ENCODE measurements around the gene PDHA1. TPM values are rescaled to one million over a fixed set of nuclear protein-coding genes. Genes with fewer than 3 reads are reported as not detected.

Gene PDHA1
- 100 to 1,000 TPM; 154 to 160 TPM for total RNA-seq

DNA sequence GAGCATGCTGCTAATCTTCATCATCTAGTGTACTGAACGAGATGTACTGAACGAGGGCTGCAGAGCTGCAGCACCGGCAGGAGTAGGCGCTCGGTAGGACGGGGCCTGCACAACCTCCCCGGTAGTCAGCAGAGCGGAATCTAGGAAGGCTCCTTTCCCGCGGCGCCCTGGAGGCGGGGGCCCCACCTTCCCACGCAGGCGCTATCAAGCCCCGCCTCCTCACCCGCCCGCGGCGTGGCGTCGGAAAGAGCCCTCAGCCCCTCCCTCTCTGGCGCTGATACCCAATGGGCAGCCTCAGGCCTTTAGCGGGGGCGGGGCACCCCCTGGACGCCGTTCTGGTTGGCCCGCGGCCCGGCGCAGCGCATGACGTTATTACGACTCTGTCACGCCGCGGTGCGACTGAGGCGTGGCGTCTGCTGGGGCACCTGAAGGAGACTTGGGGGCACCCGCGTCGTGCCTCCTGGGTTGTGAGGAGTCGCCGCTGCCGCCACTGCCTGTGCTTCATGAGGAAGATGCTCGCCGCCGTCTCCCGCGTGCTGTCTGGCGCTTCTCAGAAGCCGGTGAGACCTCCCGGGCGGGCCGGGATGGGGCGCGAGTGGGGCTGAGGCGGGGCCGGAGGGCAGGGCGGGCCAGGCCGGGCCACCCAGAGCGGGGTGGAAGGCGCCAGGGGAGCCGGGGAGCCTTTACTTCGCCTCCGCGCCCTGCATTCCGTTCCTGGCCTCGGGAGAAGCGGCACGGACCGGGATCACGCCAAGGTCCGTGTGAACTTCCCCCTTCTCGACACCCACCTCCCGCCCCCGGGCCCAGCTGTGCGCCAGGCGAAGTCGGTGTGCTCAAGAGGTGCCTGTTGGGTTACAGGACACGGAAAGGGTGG lies at the start of gene PDHA1:
Gene PDHA1, plus strand, starts transcription at position 393 of the 874 bp plus-strand sequence. Its CDS starts 111 bp downstream, at position 504.
- Mint-ChIP-seq H3K36me3 (ENCODE audit: low read depth) (no peaks in the 10 kb centered on the region), H3K27me3 (ENCODE audit: low read depth) (no peaks in the 10 kb centered on the region), H3K9me3 (ENCODE audit: insufficient read depth) (no peaks in the 10 kb centered on the region), H3K4me3 (peak within 1 kb of the TSS; percentile 81), H3K4me1 (ENCODE audit: low read depth) (peaks cover 10% of the 10 kb centered on the region), H3K27ac (peak within 1 kb of the TSS; percentile 88)
- peak; percentile 94 for DNase-seq
- ChIA-PET CTCF (no interaction called here), POLR2A (no interaction called here)
- peak; percentile 99 for ATAC-seq

DNA sequence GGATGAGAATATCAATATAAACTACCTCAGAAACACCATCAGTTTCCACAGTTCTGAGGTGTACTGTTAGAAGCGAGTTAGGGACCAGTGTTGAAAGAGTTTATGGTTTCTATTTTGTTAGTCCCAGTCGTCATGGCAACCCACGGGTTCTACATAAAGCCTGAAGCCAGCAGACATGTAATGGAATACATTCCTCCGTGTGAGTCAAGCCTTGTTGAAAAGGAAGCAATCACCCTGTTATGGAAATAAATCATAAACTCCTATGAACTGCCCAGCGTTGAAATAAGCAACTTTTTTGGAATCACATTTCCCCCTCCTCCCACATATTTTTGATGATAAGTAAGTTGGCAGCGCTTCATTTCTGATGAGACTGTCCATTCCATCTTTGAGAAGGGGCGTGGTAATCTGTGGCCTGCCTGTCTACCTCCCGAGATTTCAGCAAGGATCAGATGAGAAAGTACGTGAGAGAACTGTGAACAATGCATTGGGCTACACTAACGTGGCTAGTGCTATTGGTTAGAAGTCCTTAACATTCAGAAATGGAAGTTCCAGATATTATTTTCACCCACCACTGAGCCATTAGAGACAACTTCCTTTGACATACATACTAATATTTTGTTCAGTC lies 40.4 kb upstream of the PDHA1 start:
- ATAC-seq, result no peak

DNA sequence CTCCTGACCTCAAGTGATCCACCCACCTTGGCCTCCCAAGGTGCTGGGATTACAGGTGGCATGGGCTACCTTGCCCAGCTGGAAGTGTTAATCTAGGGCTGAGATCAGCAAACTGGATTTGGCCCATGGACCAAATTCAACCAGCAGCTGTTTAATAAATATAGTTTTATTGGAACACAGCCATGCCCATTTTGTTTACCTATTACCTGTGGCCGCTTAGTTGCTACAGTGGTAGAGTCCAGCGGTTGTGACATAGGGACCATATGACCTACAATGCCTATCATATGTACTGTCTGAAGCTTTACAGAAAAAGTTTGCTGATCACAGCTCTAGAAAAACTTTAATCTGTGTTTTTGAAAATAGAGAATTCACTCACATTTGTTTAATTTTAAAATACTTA lies 17.2 kb upstream of the PDHA1 start:
- POLR2A ChIA-PET, result no interaction called here
- H3K27ac Mint-ChIP-seq, result no peak overlapping the region

More for the DNA sequence above, 40.4 kb upstream of the PDHA1 start:
- POLR2A ChIA-PET, result no interaction called here
- H3K36me3 Mint-ChIP-seq (ENCODE audit: low read depth), result no peaks in the 10 kb centered on the region
- H3K4me3 Mint-ChIP-seq, result no peak overlapping the region
- CTCF ChIA-PET, result no interaction called here
- DNase-seq, result no peak
- no peak overlapping the region for H3K27ac Mint-ChIP-seq
- H3K27me3 Mint-ChIP-seq (ENCODE audit: low read depth), result peaks cover 1% of the 10 kb centered on the region
- H3K9me3 Mint-ChIP-seq (ENCODE audit: insufficient read depth), result no peaks in the 10 kb centered on the region
- H3K4me1 Mint-ChIP-seq (ENCODE audit: low read depth), result no peaks in the 10 kb centered on the region

DNA sequence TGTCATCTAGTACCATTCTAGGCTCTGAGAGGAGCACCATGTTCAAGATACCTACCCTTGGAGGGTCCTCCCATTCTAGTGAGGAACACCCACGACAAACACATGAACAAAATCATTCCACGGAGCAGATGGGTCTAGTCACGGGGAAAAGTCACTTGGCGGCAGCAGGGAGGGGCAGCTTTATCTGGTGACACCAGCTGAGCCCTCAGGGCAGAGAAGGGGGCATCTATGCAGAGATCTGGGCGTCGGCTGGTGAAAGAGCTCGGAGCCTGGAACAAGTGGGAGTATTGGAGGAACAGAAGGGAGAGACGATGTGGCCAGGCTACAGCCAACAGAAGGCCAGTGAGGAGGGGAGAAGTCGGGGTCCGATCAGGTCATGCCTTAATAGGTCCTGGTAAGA lies 11.9 kb upstream of the PDHA1 start:
- no peak overlapping the region for H3K4me3 Mint-ChIP-seq
- CTCF ChIA-PET, result interaction anchor here (1.6 kb wide), 1 partner anchor 347 kb away, joined by 5 read pairs; no protein-coding TSS in a partner anchor
- H3K36me3 Mint-ChIP-seq (ENCODE audit: low read depth), result no peaks in the 10 kb centered on the region
- peaks cover 1% of the 10 kb centered on the region for H3K4me1 Mint-ChIP-seq (ENCODE audit: low read depth)
- ATAC-seq (no peak), DNase-seq (no peak)
- H3K9me3 Mint-ChIP-seq (ENCODE audit: insufficient read depth), result no peaks in the 10 kb centered on the region
- H3K27me3 Mint-ChIP-seq (ENCODE audit: low read depth), result no peaks in the 10 kb centered on the region
- POLR2A ChIA-PET, result no interaction called here
- H3K27ac Mint-ChIP-seq, result no peak overlapping the region

More for the DNA sequence above, 17.2 kb upstream of the PDHA1 start:
- CTCF ChIA-PET, result no interaction called here
- Mint-ChIP-seq H3K36me3 (ENCODE audit: low read depth) (no peaks in the 10 kb centered on the region), H3K27me3 (ENCODE audit: low read depth) (no peaks in the 10 kb centered on the region), H3K4me1 (ENCODE audit: low read depth) (no peaks in the 10 kb centered on the region), H3K4me3 (no peak overlapping the region), H3K9me3 (ENCODE audit: insufficient read depth) (no peaks in the 10 kb centered on the region)
- no peak for DNase-seq
- no peak for ATAC-seq

DNA sequence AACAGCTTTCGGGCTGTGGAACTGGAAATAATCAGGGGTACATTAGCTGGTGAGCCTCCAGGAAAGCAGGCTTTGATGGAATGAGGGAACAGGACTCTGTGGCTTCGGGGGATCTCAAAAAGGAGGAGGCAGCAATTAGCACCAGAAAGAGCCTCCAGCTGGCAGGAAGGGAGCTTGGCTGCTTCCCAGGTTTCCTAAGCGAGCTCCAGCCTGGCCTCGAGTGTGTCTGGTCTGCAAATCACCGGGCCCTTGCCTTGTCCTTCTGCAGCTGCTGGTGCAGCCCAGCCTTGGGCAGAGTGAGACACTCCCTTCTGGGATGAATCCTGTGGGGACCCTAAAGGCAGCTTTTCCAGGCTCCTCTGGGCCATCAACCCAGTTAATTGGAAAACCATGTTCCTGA lies 10.7 kb upstream of the PDHA1 start:
- Mint-ChIP-seq H3K36me3 (ENCODE audit: low read depth) (no peaks in the 10 kb centered on the region), H3K4me1 (ENCODE audit: low read depth) (peaks cover 1% of the 10 kb centered on the region), H3K27me3 (ENCODE audit: low read depth) (no peaks in the 10 kb centered on the region), H3K9me3 (ENCODE audit: insufficient read depth) (no peaks in the 10 kb centered on the region), H3K27ac (no peak overlapping the region), H3K4me3 (no peak overlapping the region)
- no peak for DNase-seq
- ATAC-seq, result no peak
- ChIA-PET CTCF (interaction anchor here (1.0 to 2.7 kb wide), 6 partner anchors 8 to 943 kb away, joined by 3 to 7 read pairs (median 4); no protein-coding TSS in a partner anchor), POLR2A (no interaction called here)

DNA sequence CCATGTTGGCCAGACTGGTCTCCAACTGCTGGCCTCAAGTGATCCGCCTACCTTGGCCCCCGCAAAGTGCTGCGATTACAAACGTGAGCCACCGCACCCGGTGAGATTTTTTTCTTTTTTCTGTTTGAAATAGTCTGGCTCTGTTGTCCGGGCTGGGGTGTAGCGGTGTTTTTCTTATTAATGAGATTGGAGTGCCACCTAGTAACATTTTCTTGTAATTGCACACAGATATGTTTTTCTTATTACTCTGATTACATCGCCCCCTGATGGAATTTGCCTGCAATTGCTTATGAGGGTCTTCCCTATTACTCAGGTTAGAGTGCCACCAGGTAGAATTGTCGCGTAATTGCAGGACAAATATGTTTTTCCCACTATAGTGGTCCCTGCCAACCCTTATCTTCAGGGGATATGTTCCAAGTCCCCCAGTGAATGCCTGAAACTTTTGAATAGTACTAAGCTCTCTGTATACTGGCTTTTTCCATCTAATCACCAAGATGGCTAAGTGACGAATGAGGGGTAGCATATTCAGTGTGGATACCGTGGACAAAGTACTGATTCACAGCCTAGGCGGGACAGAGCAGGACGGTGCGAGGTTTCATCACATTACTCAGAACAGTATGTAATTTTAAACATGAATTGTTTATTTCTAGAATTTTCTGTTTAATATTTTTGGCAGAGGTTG lies 8.6 kb upstream of the PDHA1 start:
- H3K27me3 Mint-ChIP-seq (ENCODE audit: low read depth), result no peaks in the 10 kb centered on the region
- no peak for ATAC-seq
- H3K4me3 Mint-ChIP-seq, result no peak overlapping the region
- H3K9me3 Mint-ChIP-seq (ENCODE audit: insufficient read depth), result no peaks in the 10 kb centered on the region
- H3K36me3 Mint-ChIP-seq (ENCODE audit: low read depth), result no peaks in the 10 kb centered on the region
- H3K4me1 Mint-ChIP-seq (ENCODE audit: low read depth), result peaks cover 1% of the 10 kb centered on the region
- CTCF ChIA-PET, result interaction anchor here (1.0 to 2.7 kb wide), 3 partner anchors 19 to 945 kb away, joined by 3 to 7 read pairs (median 3); no protein-coding TSS in a partner anchor
- no peak overlapping the region for H3K27ac Mint-ChIP-seq
- POLR2A ChIA-PET, result no interaction called here
- DNase-seq, result peak; percentile 40

DNA sequence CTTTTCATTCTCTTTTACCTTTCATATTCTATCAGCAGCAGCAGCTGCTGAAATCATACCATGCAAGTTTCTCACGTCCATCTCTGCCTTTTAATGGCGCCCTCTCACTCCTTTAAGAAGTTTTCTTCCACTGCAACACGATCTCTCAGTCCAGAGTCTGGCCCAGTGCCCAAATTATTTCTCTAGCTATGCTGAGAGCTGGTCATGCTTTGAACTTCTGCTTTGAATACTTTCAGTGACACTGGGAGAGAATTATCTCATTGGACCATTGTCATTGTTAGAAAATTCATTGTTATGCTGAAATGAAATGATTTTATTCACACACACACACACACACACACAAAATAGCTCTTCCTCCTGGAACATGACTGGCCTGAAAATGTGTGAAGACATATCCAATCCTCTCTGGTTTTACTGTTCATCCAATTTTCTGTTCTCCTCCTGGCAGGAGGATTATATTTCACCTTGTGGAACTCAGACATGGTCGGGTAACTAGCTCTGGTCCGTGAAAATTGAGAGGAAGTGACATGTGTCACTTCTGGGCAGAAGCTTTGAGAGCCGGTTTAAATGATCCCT lies 1.3 kb upstream of the PDHA1 start:
- CTCF ChIA-PET, result no interaction called here

DNA sequence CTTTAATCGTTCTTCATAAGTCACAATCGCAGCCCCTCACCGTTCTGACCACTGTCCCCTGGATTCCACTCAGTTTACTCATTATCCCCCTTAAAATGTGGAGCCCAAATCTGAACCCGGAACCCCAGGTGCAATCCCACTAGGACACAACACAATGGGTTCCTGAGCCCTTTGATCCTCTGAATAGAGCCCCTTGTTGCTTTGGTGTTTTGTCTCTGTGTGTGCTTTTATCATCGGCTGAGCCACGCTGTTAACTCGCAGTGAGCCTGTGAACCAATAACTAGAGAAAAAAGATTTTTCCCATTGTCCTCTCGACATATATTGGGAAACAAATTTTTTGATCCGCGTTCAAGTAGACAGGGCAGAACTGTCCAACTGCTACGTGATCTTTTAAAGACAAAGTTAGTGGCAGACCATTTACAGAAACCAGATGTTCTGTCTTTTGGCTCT lies 617 bp upstream of the PDHA1 start:
- DNase-seq, result no peak
- POLR2A ChIA-PET, result no interaction called here
- no peaks in the 10 kb centered on the region for H3K9me3 Mint-ChIP-seq (ENCODE audit: insufficient read depth)
- peak overlapping the region; percentile 81 for H3K4me3 Mint-ChIP-seq
- ATAC-seq, result no peak
- H3K27me3 Mint-ChIP-seq (ENCODE audit: low read depth), result no peaks in the 10 kb centered on the region
- CTCF ChIA-PET, result no interaction called here
- no peaks in the 10 kb centered on the region for H3K36me3 Mint-ChIP-seq (ENCODE audit: low read depth)
- peaks cover 10% of the 10 kb centered on the region for H3K4me1 Mint-ChIP-seq (ENCODE audit: low read depth)
- peak overlapping the region; percentile 88 for H3K27ac Mint-ChIP-seq

More for the DNA sequence above, 1.3 kb upstream of the PDHA1 start:
- H3K27ac Mint-ChIP-seq, result no peak overlapping the region
- ATAC-seq, result no peak
- DNase-seq, result no peak
- no peaks in the 10 kb centered on the region for H3K9me3 Mint-ChIP-seq (ENCODE audit: insufficient read depth)
- H3K36me3 Mint-ChIP-seq (ENCODE audit: low read depth), result no peaks in the 10 kb centered on the region
- POLR2A ChIA-PET, result no interaction called here
- no peaks in the 10 kb centered on the region for H3K27me3 Mint-ChIP-seq (ENCODE audit: low read depth)
- no peak overlapping the region for H3K4me3 Mint-ChIP-seq
- H3K4me1 Mint-ChIP-seq (ENCODE audit: low read depth), result peaks cover 10% of the 10 kb centered on the region

DNA sequence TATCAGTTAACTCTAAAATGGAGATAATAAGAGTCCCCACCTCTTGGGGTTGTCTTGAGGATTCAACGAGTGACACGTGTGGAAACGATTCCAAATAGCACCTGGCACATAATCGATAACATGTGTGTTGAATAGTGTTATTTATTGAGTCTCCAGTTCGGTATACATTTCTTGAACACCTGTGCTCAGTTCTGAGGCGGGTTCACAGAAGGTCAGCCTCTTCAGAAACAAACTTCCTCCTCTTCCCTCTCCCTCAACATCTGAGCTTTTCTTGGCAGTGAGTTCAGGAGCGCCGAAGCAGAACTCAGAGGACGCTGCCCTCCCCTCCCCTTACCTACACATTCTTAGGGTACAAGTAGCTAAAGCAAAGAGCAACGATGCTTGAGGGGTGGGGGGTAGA lies 934 bp downstream of the PDHA1 start:
- ChIA-PET CTCF (no interaction called here), POLR2A (no interaction called here)
- H3K27me3 Mint-ChIP-seq (ENCODE audit: low read depth), result no peaks in the 10 kb centered on the region
- H3K9me3 Mint-ChIP-seq (ENCODE audit: insufficient read depth), result no peaks in the 10 kb centered on the region
- DNase-seq (no peak), ATAC-seq (no peak)
- H3K27ac Mint-ChIP-seq, result peak overlapping the region; percentile 88
- H3K4me3 Mint-ChIP-seq, result peak overlapping the region; percentile 81
- peaks cover 4% of the 10 kb centered on the region for H3K36me3 Mint-ChIP-seq (ENCODE audit: low read depth)
- H3K4me1 Mint-ChIP-seq (ENCODE audit: low read depth), result peaks cover 12% of the 10 kb centered on the region

DNA sequence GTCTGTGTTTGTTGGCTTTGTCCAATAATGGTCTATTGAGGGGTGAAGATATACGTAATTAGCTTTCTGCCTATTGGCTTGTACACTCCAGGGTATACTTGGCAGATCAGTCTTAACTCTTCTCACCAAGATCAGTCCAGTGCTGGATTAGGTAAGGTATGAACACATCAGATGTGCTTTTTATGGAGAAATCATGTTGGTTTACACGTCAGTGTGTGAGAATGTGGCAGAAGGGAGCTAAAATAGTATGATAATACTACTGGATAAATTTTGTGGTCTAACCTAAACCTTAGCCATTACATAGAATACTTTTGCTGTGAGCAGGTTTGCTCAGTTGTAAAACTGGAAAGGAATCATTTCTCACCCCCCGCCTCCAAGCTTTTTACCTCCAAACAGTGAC lies 4.2 kb downstream of the PDHA1 start:
- Mint-ChIP-seq H3K4me1 (ENCODE audit: low read depth) (peaks cover 29% of the 10 kb centered on the region), H3K27me3 (ENCODE audit: low read depth) (no peaks in the 10 kb centered on the region), H3K9me3 (ENCODE audit: insufficient read depth) (no peaks in the 10 kb centered on the region), H3K4me3 (no peak overlapping the region), H3K36me3 (ENCODE audit: low read depth) (peaks cover 23% of the 10 kb centered on the region), H3K27ac (no peak overlapping the region)
- ATAC-seq (no peak), DNase-seq (no peak)
- ChIA-PET CTCF (interaction anchor here (1.3 to 1.8 kb wide), 2 partner anchors 11 to 14 kb away, joined by 3 to 4 read pairs; no protein-coding TSS in a partner anchor), POLR2A (no interaction called here)

DNA sequence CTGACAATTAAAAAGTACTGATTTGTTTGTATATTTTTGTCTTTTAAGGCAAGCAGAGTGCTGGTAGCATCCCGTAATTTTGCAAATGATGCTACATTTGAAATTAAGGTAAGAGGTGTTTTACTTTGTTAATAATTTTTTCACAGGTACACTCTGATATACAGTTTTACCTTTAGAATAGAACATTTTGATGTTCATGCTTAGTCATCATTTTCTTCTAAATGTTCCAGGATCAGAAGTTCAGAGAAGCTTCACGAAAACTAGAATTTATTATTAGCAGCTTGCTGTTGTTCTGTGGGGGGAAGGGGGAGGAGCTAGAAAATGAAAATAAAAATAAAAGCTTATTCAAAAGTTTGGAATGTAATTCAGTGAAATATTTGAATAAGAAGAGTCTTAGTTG lies 5.5 kb downstream of the PDHA1 start:
- Mint-ChIP-seq H3K27ac (no peak overlapping the region), H3K4me3 (no peak overlapping the region), H3K36me3 (ENCODE audit: low read depth) (peaks cover 30% of the 10 kb centered on the region), H3K4me1 (ENCODE audit: low read depth) (peaks cover 25% of the 10 kb centered on the region), H3K27me3 (ENCODE audit: low read depth) (no peaks in the 10 kb centered on the region), H3K9me3 (ENCODE audit: insufficient read depth) (no peaks in the 10 kb centered on the region)
- DNase-seq (no peak), ATAC-seq (no peak)
- CTCF ChIA-PET, result interaction anchor here (1.3 kb wide), 1 partner anchor 12 kb away, joined by 3 read pairs; no protein-coding TSS in a partner anchor
- POLR2A ChIA-PET, result no interaction called here
